DMS114 treated with DMSO at 0.1 percent for 48 hours (cell line): ENCODE measurements around the gene PIK3CG.
"Not testable (repeated sequence)": the region's sequence is repeated elsewhere in the genome, so short reads cannot be mapped to it uniquely, and the experiment has no call there.

Source experiments
- DNase-seq: peaks from one replicate; lab custom pipeline; 2025; ENCODE audit not compliant: unreplicated experiment; lab: John Stamatoyannopoulos, UW

The PIK3CG gene

DNA sequence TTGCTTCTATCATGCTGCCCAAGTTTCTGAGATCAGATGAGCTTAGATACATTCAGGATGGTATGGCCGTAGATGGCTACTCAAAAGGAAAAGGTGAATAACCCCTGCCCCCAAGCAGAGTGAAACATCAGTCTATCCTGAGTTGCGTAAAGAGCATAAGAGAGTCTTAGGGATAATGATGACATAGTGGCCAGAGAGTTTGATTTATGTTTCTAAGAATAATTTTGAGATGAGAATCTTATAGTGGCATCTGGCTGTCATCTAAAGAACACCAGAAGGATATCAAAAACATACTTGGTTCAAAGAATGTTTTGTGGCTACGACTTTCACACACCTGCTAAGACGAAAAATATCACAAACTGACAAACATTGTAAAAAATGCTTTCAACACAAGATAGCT is 20.6 kb downstream of the PIK3CG start:
- DNase-seq = no peak

DNA sequence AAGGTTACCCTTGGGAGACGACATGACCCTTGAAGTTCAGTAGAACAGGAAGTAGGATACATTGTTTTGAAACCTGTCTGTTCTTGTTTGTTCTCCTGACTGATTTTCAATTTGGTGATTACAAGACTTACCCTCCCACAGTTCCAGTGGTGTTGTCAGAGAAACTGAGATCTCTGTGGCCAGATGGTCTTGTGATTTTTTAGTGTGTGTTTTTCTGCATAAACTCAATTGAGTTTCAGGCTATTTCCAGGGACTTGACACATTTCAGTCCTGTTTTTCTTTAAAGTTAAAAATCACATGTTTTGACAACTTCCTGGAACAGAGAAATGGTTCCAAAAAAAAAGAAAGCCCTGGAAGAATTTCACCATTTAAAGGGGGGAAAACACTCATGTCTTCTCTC is 22.3 kb downstream of the PIK3CG start:
- no peak for DNase-seq

DNA sequence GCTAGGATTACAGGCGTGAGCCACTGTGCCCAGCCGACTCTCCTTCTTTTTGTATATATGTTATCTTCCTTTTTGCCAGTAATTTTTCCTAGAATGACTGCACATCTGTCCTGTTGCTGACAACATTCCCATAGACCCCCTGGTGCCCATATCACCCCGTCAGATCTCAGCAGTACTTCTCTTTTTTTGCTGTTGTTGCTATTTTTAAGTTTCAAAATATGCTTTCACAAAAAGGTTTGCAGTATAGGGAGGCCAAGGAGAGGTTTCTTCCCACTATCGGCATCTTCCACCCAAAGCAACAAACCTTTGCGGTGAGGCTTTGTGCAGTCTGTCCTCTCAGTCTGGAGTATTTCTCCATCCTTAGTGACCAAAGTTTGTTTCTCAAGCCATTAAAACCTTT is 23.1 kb downstream of the PIK3CG start:
- DNase-seq = no peak

DNA sequence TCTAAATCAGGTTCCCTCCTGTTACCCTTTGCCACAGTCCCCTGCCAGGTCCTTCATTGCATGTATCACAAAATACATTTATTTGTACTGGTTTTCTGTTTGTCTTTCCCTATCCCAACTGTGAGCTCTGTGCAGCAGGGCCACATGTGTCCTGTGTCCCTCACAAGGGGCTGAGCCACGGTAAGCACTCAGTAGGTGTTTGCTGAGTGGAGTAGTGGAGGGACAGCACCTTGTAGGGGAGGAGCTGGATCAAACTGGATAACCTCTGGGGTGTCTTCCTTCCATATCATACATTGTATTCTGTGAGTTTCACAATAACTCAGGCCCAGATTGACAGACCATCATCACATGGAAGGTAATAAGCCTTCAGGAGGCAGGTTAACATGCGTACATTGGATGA is 25.9 kb downstream of the PIK3CG start:
- no peak for DNase-seq

DNA sequence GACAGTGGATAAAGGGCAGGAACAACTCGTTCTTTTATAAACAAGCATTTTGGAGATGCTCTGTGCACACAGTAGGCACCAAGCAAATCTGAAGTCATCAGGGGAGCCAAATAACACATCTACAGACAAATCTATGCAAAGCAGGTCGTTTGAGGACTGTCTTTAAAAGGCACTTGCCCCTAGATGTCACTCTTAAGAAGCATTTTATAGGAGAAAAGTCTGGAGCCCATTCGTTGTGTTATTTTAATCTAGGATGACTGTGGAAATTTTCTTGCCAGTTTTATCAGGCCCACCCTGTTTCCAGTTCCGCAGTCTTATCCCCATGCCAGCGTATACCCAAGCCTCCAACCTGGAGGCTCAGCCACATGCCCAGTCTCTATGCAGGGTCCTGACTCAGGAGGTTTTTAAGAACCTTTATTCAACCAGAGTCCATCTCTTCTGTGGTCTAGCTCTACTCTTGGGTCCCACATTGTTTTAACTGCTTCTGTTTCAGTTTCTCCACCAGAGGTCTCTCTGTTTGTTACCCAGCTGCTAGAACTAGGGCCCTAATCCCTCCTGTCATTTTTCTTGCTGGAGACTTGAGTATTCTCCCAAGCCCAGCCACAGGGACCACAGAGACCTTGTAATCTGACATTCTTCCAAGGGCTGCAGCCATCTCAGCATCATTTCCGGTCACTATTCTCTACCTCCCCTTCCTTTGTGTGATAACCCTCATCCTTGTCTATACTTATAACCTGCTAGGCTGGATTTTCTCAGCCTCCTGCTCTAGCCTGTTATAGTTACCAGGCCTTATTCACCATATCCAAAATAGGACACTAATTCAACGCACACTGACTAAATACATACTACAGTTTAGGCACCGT is 26.7 kb downstream of the PIK3CG start:
- no peak for DNase-seq

DNA sequence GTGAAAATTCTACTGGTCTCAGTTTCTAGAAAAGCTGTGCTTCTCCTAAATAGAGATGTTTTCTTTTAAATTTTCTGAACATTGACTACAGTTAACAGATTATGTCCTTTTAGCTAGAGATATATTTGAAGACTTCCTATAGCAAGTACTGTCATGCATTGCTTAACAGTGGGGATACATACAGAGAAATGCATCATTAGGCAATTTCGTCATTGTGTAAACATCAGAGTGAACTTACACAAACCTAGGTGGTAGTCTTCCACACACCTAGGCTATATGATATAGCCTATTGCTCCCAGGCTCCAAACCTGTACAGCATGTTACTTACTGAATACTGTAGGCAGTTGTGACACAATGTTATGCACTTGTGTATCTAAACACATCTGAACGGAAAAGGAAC is 28.5 kb downstream of the PIK3CG start:
- no peak for DNase-seq

DNA sequence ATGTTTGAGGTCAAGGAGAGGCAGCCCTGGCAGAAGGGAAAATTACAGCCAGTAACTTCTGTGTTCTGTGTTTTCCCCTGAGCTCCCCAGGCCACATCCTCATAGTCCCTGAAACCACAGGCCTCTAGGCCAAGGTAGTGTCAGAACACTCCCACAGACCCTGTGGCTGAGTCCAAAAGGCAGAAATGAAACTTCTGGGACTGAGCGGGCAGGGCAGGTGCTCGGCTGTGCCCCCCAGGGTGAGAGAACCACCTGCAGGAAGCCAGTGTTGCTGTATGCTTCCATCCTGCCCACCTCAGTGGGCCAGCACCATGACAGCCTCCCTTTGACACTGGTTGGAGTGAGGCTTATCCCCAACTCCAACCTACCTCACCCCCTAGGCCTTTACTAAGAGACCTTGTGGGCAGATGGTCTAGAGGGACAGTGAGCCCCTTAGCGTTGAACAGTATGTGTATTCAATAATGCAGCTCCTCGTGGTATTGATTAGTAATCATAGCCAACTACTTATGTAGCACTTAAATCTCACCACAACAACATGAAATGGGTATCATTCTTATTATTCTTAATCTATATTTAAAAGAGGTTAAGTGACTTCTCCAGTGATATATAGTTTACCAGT is 30.3 kb downstream of the PIK3CG start:
- no peak for DNase-seq

DNA sequence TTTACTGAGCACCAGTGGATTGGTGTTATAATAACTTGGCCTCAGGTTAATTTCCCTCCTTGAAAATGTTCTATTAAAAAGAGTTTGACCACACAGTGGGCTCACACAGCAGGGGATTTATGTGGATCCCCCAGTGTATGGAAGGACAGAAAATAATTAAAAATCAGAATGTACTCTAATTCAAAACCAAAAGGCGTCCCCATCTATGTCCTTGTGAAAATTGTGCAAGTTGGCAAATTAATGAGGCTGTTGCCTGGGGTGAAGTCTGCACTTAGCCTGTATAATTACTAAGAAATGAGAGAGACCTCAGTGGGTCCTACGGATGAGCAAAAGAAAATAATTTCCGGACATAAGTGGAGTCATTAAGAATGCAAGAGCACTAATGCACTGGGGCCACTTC is 31.1 kb downstream of the PIK3CG start:
- no peak for DNase-seq

DNA sequence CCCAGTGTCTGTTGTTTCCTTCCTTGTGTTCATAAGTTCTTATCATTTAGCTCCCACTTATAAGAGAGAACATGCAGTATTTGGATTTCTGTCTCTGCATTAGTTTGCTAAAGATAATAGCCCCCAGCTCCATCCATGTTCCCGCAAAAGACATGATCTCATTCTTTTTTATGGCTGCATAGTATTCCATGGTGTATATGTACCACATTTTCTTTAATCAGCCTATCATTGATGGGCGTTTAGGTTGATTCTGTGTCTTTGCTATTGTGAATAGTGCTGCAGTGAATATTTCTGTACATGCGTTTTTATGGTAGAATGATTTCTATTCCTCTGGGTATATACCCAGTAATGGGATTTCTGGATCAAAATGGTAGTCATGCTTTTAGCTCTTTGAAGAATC is 32.5 kb downstream of the PIK3CG start:
- not testable (repeated sequence) for DNase-seq

DNA sequence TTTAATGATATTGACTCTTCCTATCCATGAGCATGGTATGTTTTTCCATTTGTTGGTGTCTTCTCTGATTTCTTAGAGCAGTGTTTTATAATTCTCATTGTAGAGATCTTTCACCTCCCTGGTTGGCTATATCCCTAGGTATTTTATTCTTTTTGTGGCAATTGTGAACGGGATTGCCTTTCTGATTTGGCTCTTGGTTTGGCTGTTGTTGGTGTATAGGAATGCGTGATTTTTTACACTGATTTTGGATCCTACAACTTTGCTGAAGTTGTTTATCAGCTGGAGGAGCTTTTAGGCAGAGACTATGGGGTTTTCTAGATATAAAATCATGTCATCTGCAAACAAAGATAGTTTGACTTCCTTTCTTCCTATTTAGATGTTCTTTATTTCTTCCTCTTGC is 33.9 kb downstream of the PIK3CG start:
- DNase-seq = not testable (repeated sequence)

DNA sequence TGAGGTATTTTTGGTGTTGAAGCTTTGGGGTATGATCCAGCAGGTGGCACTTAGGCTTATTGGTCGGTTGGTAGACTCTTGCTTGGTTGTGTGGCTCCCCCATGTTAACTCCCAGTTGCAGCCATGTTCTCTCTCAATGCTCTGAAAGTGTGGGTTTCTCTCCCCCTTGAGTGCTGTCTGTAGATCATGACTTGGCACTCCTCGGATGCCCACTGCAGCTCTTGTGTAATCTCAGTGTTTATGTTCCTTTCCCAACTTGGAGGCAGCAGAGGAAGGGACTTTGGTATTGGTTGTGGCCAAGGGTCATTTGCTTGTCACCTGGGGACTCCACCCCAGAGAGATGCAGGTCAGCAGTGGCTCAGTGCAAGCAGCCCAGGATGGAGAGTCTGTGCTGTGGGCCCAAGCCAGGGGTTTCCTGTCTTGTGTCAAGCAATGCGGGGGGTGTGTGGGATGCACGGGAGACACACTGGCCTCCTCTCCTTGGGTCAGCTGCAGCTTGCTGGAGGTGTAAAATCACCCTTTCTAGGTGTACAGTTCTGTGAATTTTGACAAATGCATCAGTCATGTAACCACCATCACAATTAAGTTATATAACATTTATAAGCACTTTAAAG is 36.9 kb downstream of the PIK3CG start:
- DNase-seq = no peak

DNA sequence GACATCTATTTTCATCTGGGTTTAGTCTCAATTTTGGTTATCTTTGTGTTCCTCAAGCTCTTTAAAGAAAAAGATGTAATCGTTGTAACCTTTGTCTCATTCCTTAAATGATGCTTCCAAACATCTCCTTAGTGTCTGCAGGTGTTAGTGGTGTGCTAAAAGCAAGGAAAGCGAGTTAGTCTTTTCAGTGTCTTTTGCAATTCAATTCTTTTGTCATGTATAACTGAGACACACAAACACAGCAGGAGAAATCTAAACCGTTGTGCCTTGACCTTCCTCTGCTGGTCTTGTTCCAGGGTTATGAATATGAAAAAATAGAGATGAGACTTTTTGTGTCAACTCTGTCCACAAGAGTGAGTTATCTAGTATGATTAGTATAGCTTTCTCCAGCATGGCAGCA is 40.7 kb downstream of the PIK3CG start:
- DNase-seq = no peak

DNA sequence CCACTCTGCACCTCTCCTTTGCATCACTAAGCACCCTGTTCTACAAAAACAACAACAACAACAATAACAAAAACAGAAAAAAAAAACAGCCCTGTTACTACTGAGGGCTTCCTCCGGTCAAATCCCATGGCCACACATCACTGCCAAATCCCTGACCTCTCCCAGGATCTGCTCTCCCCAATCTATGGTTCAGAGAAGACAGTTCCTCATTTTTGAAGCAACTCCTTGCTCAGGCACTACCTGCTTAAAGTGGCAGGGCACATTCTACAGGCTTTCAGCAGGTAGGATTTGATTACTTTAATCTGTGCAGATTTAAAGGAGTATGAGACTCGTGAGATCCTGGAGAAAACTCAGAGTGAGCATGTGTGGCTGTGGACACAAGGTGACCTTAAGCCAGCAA is 46.9 kb downstream of the PIK3CG start:
- no peak for DNase-seq

DNA sequence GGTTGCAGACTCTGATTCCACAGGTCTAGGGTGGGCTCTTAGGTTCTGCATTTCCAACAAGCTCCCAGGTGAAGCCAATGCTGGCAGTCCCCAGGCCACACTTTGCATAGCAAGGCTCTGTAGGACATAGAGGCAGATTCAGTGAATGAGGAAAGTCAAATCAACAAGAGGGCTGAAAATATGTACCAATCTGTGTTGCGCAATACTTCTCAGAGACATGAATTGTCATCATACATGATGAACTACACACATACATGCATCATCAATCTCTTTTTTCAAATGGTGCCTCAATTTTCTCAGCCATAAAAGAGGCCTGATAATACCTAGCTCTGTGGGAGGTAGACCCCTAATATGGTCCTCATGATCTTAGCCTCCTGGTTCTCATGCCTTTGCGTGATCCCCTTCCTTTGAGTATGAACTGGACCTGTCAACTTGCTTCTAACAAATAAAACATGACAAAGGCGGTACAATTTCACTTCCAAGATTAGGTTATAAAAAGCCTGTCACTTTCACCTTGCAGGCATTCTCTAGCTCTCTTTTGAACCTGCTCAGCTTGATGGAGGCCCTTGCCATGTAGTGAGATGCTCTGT is 49.0 kb downstream of the PIK3CG start:
- no peak for DNase-seq

DNA sequence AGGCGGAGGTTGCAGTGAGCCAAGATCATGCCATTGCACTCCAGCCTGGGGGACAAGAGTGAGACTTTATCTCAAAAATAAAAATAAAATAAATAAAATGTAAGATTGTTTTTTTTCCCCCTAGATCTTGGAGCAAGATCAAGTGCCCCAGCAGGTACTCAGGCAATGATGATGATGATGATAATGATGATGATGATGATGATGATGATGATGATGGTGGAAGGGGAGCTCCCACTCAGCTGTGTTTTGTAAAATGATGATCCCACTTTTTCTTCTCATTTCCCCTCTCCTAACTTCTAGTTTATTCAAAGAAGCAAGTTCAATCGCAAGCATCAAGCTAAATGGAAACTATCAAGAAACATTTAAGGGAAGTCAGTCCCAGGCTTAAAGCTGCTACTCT is 50.3 kb downstream of the PIK3CG start:
- DNase-seq = no peak

DNA sequence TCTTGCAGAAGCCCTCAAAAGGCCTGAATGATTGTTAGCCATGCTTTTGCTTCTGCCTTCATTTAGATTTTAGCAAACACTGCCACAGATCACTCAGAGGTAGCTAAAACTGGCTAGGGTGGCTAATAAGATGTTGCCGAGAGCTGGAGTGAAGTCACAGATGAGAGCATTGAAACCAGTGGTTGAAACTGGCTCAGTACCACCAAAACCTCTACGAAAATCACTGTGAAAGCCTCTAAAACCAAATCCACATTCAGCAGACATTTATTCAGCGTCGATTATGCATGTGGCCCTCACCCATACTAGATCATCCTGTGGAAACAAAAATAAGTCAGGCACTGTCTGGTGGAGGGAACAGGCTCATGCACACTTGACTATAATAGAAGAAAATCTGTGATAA is 50.8 kb downstream of the PIK3CG start:
- no peak for DNase-seq

DNA sequence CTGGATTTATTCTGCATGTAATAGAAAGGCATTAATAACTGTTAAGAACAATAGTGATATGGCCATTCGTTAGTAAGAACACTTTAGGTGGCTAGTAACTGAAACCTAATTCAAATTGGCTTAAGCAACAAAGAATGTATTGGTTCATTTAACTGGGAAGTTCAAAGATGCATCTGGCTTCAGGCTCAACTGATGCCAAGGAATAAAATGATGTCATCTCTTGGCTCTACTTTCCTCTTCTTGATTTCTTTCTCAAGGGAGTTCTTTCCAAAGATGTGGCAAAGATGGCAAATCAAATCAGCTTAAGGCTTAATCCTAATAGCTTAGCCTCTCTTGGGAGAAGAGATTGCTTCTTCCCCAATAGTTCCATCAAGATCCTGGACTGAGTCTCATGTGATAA is 51.6 kb downstream of the PIK3CG start:
- DNase-seq = no peak

DNA sequence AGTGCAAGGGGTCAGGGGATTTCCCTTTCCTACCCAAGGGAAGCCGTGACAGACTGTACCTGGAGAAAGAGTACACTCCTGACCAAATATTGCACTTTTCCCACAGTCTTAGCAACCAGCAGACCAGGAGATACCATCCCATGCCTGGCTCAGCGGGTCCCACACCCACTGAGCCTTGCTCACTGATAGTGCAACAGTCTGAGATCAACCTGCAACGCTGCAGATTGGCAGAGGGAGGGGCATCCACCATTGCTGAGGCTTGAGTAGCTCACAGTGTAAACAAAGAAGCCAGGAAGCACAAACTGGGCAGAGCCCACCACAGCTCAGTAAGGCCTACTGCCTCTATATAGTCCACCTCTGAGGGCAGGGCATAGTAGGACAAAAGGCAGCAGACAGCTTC is 53.9 kb downstream of the PIK3CG start:
- DNase-seq = no peak

DNA sequence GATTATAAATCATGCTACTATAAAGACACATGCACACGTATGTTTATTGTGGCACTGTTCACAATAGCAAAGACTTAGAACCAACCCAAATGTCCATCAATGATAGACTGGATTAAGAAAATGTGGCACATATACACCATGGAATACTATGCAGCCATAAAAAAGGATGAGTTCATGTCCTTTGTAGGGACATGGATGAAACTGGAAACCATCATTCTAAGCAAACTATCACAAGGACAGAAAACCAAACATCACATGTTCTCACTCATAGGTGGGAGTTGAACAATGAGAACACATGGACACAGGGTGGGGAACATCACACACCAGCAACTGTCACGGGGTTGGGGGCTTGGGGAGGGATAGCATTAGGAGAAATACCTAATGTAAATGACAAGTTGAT is 59.4 kb downstream of the PIK3CG start:
- DNase-seq = not testable (repeated sequence)

DNA sequence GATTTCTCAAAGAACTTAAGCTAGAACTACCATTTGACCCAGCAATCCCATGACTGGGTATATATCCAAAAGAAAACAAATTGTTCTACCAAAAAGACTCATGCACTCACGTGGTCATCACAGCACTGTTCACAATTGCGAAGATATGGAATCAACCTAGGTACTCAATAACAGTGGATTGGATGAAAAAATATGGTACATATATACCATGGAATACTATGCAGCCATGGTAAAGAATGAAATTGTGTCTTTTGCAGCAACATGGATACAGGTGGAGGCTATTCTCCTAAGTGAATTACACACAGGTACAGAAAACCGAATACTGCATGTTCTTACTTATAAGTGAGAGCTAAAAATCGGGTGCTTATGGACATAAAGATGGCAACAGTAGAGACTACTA is 61.8 kb downstream of the PIK3CG start:
- DNase-seq = no peak

DNA sequence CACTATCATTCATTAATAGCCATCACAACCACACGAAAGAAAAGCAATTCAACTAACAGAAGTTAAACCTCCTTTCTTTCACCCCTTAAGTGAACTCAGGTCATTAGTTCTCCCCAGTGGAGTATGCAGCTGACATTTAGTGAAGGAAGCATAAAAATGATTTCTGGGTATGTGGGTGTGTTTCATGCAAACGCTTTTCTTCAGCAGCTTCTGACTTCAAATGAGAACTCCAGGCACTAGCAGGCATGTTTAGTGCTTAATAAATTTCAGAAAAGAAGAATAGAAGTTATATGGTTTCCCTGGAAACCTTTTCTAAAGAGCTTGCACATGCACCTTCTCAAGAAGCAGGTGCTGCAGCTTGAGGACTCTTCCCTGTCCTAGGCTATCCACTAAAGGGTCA is 62.5 kb downstream of the PIK3CG start:
- no peak for DNase-seq

DNA sequence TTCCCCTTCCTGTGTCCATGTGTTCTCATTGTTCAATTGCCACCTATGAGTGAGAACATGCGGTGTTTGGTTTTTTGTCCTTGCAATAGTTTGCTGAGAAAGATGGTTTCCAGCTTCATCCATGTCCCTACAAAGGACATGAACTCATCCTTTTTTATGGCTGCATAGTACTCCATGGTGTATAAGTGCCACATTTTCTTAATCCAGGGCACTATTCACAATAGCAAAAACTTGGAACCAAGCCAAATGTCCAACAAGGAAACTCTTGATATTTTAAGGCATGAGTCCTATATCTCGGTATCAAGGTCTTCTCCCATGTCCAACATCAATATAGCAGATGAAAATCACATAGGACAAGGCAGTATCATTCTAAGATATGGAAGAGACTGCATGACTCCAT is 64.5 kb downstream of the PIK3CG start:
- DNase-seq = not testable (repeated sequence)
